ENCODE measurements around the gene NR1H2. TPM values are rescaled to one million over a fixed set of nuclear protein-coding genes. Genes with fewer than 3 reads are reported as not detected.
"Not testable (repeated sequence)": the region's sequence is repeated elsewhere in the genome, so short reads cannot be mapped to it uniquely, and the experiment has no call there.

NR1H2 gene
- total and polyA plus RNA-seq, 4 donors = 30.4 to 58.1 (median 33.7) TPM

DNA sequence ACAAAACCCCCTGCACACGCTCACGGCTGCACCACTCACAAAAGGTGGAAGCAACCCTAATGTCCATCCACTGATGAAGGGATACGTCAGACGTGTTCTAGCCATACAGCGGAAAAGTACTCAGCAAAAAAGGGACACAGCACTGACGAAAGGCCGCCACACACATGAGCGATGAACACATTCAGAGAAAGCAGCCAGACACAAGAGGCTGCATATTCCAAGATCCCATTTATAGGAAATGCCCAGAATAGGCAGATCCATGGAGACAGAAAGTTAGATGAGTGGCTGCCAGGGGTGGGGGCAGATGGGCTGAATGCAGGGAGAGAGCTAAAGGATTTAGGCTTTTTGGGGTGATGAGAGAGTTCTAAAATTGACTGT is 11.6 kb downstream of the NR1H2 start:
- DNase-seq (ENCODE audit: low spot score) = no peak
- H3K27me3 ChIP-seq (ENCODE audit: control insufficient read depth in 4 of 4, insufficient read depth in 4 of 4, low read length in 3 of 4) = no peaks in the 10 kb centered on the region
- H3K9me3 ChIP-seq (ENCODE audit: control insufficient read depth in 4 of 4, low read length in 3 of 4) = no peaks in the 10 kb centered on the region
- no peaks in the 10 kb centered on the region for H3K36me3 ChIP-seq (ENCODE audit: control insufficient read depth in 4 of 4, insufficient read depth in 3 of 4, low read depth in 1 of 4, low read length in 3 of 4)
- H3K9ac ChIP-seq (ENCODE audit: low read depth in 1 of 2, low read length in 2 of 2) = no peak overlapping the region
- 95% methylated on average over 8 of the region's 8 CpGs for WGBS
- H3K27ac ChIP-seq (ENCODE audit: low read depth in 1 of 2, low read length in 2 of 2) = no peak overlapping the region
- H3K4me3 ChIP-seq (ENCODE audit: low read depth in 1 of 3, low read length in 3 of 3) = no peak overlapping the region
- H3K4me1 ChIP-seq (ENCODE audit: control insufficient read depth in 4 of 4, insufficient read depth in 4 of 4, low read length in 3 of 4) = peaks cover 0 to 12% (median 10%) of the 10 kb centered on the region in 4 donors
- TF ChIP-seq HNF4G (IDR thresholded peaks at IDR 0.05) = no peak
- TF ChIP-seq SP1 (IDR thresholded peaks at IDR 0.05) = no peak

DNA sequence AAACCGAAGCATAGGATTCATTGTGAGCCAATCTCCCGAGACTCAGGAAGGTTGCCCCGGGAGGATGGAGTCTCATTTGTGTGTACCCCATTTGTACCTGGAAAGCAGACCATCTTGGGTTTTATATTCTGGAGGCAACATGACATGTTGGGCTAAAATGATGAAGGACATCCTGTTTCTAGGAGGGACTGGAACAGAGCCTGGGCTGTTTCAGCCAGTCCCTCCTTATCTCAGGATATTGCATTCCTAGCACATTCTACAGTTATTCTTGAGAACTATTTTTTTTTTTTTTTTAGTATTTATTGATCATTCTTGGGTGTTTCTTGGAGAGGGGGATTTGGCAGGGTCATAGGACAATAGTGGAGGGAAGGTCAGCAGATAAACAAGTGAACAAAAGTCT is 14.0 kb downstream of the NR1H2 start:
- H3K4me1 ChIP-seq (ENCODE audit: control insufficient read depth in 4 of 4, insufficient read depth in 4 of 4, low read length in 3 of 4); H3K9me3 ChIP-seq (ENCODE audit: control insufficient read depth in 4 of 4, low read length in 3 of 4); H3K36me3 ChIP-seq (ENCODE audit: control insufficient read depth in 4 of 4, insufficient read depth in 3 of 4, low read depth in 1 of 4, low read length in 3 of 4); H3K4me3 ChIP-seq (ENCODE audit: low read depth in 1 of 3, low read length in 3 of 3); H3K9ac ChIP-seq (ENCODE audit: low read depth in 1 of 2, low read length in 2 of 2); DNase-seq (ENCODE audit: low spot score); H3K27me3 ChIP-seq (ENCODE audit: control insufficient read depth in 4 of 4, insufficient read depth in 4 of 4, low read length in 3 of 4); H3K27ac ChIP-seq (ENCODE audit: low read depth in 1 of 2, low read length in 2 of 2): not testable (repeated sequence)
- 88% methylated on average over 3 of the region's 3 CpGs for WGBS

DNA sequence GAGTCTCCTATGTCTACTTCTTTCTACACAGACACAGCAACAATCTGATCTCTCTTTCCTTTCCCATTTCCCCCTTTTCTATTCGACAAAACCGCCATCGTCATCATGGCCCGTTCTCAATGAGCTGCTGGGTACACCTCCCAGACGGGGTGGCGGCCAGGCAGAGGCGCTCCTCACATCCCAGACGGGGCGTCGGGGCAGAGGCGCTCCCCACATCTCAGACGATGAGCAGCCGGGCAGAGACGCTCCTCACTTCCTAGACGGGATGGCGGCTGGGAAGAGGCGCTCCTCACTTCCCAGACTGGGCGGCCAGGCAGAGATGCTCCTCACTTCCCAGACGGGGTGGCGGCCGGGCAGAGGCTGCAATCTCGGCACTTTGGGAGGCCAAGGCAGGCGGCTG is 14.7 kb downstream of the NR1H2 start:
- not testable (repeated sequence) for H3K4me1 ChIP-seq (ENCODE audit: control insufficient read depth in 4 of 4, insufficient read depth in 4 of 4, low read length in 3 of 4); H3K9ac ChIP-seq (ENCODE audit: low read depth in 1 of 2, low read length in 2 of 2); H3K27me3 ChIP-seq (ENCODE audit: control insufficient read depth in 4 of 4, insufficient read depth in 4 of 4, low read length in 3 of 4); H3K4me3 ChIP-seq (ENCODE audit: low read depth in 1 of 3, low read length in 3 of 3); H3K27ac ChIP-seq (ENCODE audit: low read depth in 1 of 2, low read length in 2 of 2); DNase-seq (ENCODE audit: low spot score); H3K36me3 ChIP-seq (ENCODE audit: control insufficient read depth in 4 of 4, insufficient read depth in 3 of 4, low read depth in 1 of 4, low read length in 3 of 4); H3K9me3 ChIP-seq (ENCODE audit: control insufficient read depth in 4 of 4, low read length in 3 of 4)
- 96% methylated on average over 21 of the region's 23 CpGs for WGBS

DNA sequence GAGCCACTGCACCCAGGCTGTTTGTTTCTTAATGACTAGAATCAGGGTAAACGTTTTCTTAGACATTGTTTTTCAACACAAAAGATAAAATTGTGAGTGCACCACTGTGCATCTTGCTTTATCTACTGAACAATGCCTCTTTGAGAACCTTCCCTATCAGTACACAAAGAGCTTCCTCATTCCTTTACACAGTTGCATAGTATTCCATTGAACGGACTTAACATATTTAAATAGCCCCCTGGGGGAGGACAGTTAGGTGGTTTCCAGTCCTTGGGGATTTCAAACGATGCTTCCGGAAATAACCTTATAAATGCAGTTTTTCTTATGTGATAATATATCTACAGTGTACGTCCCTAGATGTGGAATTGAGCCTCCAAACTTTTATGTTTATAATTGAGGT is 16.5 kb downstream of the NR1H2 start:
- no peak for DNase-seq (ENCODE audit: low spot score)
- H3K4me3 ChIP-seq (ENCODE audit: low read depth in 1 of 3, low read length in 3 of 3) = no peak overlapping the region
- 95% methylated on average over 5 of the region's 5 CpGs for WGBS

DNA sequence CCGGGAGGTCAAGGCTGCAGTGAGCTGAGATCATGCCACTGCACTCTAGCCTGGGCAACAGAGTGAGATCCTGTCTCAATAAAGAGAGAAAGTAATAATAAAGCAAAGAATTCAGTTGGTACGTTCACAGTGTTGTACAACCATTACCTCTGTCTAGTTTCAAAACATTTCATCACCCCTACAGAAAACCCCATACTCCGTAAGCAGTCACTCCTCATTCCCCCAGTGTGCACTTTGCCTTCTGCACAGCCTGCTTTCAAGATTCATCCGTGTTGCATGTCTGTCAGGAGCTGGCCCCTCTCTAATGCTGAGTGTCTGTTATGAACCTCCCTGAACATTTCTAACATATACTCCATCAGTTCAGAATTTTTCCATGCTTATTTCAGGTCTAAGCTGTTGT is 17.3 kb downstream of the NR1H2 start:
- Histone ChIP-seq H3K9ac (ENCODE audit: low read depth in 1 of 2, low read length in 2 of 2) (no peak overlapping the region), H3K9me3 (ENCODE audit: control insufficient read depth in 4 of 4, low read length in 3 of 4) (no peaks in the 10 kb centered on the region), H3K4me3 (ENCODE audit: low read depth in 1 of 3, low read length in 3 of 3) (no peak overlapping the region), H3K27ac (ENCODE audit: low read depth in 1 of 2, low read length in 2 of 2) (no peak overlapping the region), H3K4me1 (ENCODE audit: control insufficient read depth in 4 of 4, insufficient read depth in 4 of 4, low read length in 3 of 4) (no peaks in the 10 kb centered on the region), H3K27me3 (ENCODE audit: control insufficient read depth in 4 of 4, insufficient read depth in 4 of 4, low read length in 3 of 4) (no peaks in the 10 kb centered on the region), H3K36me3 (ENCODE audit: control insufficient read depth in 4 of 4, insufficient read depth in 3 of 4, low read depth in 1 of 4, low read length in 3 of 4) (no peaks in the 10 kb centered on the region)
- TF ChIP-seq SP1 (IDR thresholded peaks at IDR 0.05) = no peak
- TF ChIP-seq, protein P1, sequence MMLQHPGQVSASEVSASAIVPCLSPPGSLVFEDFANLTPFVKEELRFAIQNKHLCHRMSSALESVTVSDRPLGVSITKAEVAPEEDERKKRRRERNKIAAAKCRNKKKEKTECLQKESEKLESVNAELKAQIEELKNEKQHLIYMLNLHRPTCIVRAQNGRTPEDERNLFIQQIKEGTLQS (IDR thresholded peaks at IDR 0.05) = no peak
- no peak for DNase-seq (ENCODE audit: low spot score)
- WGBS = 84% methylated on average over 4 of the region's 4 CpGs

More for the DNA sequence above, 16.5 kb downstream of the NR1H2 start:
- no peak overlapping the region for H3K27ac ChIP-seq (ENCODE audit: low read depth in 1 of 2, low read length in 2 of 2)
- no peaks in the 10 kb centered on the region for H3K4me1 ChIP-seq (ENCODE audit: control insufficient read depth in 4 of 4, insufficient read depth in 4 of 4, low read length in 3 of 4)
- H3K36me3 ChIP-seq (ENCODE audit: control insufficient read depth in 4 of 4, insufficient read depth in 3 of 4, low read depth in 1 of 4, low read length in 3 of 4) = no peaks in the 10 kb centered on the region
- H3K9me3 ChIP-seq (ENCODE audit: control insufficient read depth in 4 of 4, low read length in 3 of 4) = no peaks in the 10 kb centered on the region
- TF ChIP-seq, protein P1 (IDR thresholded peaks at IDR 0.05) = no peak
- TF ChIP-seq HNF4A (conservative IDR thresholded peaks at IDR 0.05) (no peak), RXRA (IDR thresholded peaks at IDR 0.05) (no peak), FOXA2 (IDR thresholded peaks at IDR 0.05) (no peak), YY1 (IDR thresholded peaks at IDR 0.05) (no peak), SP1 (IDR thresholded peaks at IDR 0.05) (no peak), NR2F2 (IDR thresholded peaks at IDR 0.05) (no peak)
- TF ChIP-seq, protein P2, sequence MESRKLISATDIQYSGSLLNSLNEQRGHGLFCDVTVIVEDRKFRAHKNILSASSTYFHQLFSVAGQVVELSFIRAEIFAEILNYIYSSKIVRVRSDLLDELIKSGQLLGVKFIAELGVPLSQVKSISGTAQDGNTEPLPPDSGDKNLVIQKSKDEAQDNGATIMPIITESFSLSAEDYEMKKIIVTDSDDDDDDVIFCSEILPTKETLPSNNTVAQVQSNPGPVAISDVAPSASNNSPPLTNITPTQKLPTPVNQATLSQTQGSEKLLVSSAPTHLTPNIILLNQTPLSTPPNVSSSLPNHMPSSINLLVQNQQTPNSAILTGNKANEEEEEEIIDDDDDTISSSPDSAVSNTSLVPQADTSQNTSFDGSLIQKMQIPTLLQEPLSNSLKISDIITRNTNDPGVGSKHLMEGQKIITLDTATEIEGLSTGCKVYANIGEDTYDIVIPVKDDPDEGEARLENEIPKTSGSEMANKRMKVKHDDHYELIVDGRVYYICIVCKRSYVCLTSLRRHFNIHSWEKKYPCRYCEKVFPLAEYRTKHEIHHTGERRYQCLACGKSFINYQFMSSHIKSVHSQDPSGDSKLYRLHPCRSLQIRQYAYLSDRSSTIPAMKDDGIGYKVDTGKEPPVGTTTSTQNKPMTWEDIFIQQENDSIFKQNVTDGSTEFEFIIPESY (IDR thresholded peaks at IDR 0.05) = no peak
- no peaks in the 10 kb centered on the region for H3K27me3 ChIP-seq (ENCODE audit: control insufficient read depth in 4 of 4, insufficient read depth in 4 of 4, low read length in 3 of 4)
- no peak overlapping the region for H3K9ac ChIP-seq (ENCODE audit: low read depth in 1 of 2, low read length in 2 of 2)
